Tracheal epithelial cell (primary cell): Measurements from ENCODE around the gene EMP1. TPM values are rescaled to one million over a fixed set of nuclear protein-coding genes. Genes with fewer than 3 reads are reported as not detected.

Experiments used
- total RNA-seq: library from RNA; depleted of rRNA; stranded (reverse); fragments of >200 nt; gene quantifications from 2 replicates; pipeline ENCODE4 v1.2.1, GENCODE V29; 2014

The EMP1 gene
- total RNA-seq, result 13.4 and 30.6 TPM in 2 replicates

GRCh38 chr12:13196130-13196921, at the start of gene EMP1:
Gene EMP1 (plus strand): TSS chr12:13196726. CDS start chr12:13211511, 14,785 bp downstream.

Other genes starting within 250 kb of the EMP1 start
- gene GPRC5D, start 244.6 kb upstream of the EMP1 start, total RNA-seq, result not detected in 2 replicates
- 5.3 and 6.6 TPM in 2 replicates for gene HEBP1, start 196.5 kb upstream of the EMP1 start, total RNA-seq
- 5.1 and 5.8 TPM in 2 replicates for gene FAM234B, start 152.3 kb upstream of the EMP1 start, total RNA-seq
- gene GSG1, start 93.1 kb upstream of the EMP1 start, total RNA-seq, result 0.24 TPM in 1 of 2 replicates, not detected in the other